ENCODE measurements around the gene MACROD2. TPM values are rescaled to one million over a fixed set of nuclear protein-coding genes. Genes with fewer than 3 reads are reported as not detected.

MACROD2 gene
- polyA plus RNA-seq, 1 donor, result 2.7 TPM

DNA sequence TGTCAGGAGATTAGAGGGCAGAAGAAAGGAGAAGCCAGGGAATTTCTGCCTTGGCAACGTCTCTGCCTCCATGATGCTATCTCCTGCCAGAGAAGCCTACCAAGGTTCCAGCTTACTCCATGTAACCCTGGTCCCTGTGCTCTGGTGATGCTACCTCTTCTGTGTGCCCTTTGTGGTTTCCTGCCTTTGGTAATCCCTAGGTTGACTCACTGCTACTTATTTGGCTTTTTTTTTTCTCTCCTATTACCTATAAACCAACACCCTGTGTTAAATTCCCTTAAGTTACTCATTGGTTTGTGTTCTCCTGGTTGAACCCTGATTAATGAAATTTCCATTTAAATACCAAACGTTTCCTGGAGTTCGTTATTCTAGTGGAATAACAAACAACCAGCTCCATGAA is 869.9 kb downstream of the MACROD2 start:
- no peak for DNase-seq (ENCODE audit: low read depth)

DNA sequence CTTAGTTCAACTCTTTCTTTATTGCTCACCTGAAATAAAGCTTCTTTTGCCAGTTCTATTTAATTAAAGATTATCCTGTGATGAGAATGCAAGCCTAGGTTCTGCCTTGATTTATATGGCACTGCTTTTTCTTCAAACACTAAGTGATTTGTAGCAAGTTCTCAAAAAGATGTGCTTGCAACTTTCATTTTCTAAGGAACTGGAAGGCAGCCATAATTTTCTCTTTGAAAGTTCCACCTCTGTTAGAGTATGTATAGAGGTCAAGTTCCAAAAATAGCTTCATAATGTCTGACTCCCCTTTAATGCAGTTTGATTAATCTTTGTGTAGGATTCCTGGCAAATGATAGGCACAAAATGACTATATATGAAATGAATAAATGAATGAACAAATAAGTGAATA is 870.4 kb downstream of the MACROD2 start:
- no peak for DNase-seq (ENCODE audit: low read depth)

DNA sequence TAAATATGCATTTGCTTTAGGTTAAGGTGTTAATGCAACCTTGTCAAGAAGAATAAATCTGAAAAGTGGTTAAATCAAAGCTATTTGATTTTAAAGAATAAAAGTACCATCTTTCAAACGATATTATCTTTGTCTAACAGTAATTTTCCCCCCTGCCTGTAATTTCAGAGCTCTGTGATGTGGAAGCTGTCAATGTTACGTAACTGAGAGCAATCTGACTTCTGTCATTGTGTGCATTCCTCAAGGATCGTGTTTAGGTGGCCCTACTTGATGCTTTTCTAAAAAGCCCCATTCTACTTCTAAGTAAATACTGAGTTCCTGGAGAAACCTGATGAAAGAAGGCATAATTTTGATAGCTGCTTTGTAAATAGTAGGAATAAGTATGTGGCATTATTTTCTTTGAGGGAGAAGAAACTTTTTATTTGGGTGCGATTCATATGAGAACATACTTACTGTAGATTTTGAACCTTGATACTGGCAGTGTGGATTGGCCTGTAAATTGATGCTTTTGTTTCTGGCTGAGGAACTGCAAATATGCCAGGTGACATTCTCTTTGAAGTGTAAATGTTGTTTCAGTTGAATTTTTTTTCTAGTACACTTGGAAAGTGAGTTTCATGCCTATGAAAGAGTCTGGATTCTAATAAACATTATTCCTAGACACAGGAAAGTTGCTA is 871.7 kb downstream of the MACROD2 start:
- no peak for DNase-seq (ENCODE audit: low read depth)

DNA sequence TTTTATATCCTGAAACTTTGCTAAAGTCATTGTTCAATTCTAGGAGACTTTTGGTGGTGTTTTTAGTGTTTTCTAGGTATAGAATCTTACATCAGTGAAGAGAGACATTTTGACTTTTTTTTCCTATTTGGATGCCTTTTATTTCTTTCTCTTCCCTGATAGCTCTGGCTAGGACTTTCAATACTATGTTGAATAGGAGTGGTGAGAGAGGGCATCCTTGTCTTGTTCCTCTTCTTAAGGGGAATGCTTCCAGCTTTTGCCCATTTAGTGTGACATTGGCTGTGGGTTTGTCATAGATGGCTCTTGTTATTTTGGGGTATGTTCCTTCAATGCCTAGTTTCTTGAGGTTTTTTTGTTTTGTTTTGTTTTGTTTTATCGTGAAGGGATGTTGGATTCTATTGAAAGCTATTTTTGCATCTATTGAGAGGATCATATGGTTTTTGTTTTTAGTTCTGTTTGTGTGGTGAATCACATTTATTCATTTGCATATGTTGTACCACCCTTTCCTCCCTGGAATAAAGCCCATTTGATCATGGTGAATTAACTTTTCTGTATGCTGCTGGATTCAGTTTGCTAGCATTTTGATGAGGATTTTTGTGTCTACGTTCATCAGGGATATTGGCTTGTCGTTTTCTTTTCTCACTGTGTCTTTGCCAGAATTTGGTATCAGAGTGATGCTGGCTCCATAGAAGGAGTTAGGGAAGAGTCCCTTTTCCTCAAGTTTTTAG is 882.1 kb downstream of the MACROD2 start:
- no peak for DNase-seq (ENCODE audit: low read depth)

DNA sequence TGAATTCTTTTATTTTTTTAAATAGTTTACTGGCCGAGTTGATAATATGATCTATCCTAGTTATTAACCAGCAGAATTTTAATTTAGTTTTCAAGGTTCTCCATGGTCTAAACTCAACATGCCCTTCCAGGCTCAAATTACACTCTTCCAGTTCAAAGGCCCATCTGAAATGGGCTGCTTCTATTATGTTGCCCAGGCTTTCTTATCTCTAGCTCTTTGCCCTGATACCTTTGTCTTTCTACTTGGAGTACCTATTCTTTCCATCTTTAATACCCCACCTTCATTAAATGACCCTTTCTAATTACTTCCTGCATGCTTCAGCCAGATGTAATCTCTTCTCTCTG is 883.3 kb downstream of the MACROD2 start:
- DNase-seq (ENCODE audit: low read depth), result no peak

DNA sequence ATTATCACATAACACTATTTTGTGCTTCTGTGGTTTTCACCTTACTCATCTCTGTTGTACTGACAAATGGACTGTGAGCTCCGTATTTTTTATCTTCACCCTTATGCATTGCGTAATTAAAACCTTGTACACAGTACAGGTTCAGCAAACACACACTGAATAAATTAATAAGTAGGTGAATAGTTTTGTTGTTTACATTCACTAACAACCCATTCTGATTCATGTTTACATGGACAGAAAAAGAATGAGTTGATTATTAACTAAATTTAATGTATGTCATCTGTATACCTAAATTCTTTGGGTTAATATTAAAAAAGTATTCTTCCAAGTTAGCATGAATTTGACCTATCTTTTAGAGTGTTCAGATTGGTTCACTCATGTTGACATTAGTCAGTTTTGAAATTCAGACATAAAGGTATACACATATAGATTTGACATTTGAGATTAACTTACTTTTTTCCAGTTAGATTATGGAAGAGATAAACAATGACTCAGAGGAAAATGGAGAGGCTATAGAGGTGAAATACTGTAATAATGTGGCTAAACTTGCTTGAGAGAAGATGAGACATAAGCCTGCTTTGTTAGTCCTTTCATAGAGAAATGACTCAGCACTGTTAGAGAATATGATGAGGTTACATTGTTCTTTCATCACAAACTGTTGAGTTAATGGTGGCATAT is 883.8 kb downstream of the MACROD2 start:
- DNase-seq (ENCODE audit: low read depth), result no peak

DNA sequence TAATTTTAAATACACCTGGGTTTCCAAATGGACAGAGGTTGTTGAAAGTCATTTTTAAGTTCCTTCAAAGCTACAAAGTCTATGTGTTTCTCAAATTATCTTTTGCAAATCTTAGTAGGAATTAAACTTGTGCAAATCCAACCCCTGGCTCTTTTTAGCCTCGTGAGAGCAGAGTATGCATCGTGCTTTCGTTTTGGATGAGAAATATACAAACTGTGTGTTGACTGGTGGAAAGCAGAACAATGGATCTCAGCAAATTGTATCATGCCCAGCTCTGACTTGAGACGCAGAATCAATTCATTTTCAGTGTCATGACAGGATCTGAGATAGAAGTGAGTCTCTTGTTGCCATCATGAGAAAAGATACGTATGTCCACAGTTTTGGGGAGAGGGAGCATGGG is 884.5 kb downstream of the MACROD2 start:
- DNase-seq (ENCODE audit: low read depth), result no peak

DNA sequence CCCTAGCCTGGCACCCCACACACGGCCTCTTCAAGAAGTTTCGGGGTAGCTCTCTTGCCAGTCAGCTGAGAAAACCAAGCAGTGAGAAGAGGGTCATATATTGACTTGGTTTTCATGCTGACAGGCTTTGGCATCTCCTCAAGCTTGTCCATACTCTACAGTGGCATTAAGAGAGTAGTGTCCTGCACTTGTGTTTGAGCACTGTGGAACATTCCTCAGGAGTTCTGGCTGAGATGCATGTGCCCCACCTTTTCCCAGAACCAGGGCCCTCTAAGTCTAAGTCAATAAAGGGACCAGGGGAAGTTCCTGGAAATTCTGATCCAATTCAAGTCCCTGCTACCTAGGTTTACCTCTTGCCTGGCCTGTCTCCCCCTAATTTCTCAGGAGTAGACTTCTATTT is 886.2 kb downstream of the MACROD2 start:
- DNase-seq (ENCODE audit: low read depth), result no peak

DNA sequence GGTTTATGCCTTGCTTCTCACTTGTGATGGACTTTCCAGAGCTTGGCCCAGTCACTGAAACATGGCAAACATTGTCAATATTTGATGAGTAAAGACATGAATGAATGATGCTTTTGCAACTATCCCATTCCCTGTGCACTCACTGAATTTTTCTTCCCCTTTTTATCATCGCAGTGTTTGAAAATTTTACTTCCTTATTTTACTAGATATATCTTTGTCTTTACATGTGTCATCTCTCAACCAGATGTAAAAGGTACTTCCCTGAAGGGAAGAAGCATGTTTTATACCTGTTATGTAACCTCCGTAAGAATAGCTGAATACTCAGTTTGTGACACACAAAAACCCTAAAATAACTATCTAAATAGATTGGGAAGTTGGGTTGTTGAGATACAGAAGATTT is 886.8 kb downstream of the MACROD2 start:
- no peak for DNase-seq (ENCODE audit: low read depth)

DNA sequence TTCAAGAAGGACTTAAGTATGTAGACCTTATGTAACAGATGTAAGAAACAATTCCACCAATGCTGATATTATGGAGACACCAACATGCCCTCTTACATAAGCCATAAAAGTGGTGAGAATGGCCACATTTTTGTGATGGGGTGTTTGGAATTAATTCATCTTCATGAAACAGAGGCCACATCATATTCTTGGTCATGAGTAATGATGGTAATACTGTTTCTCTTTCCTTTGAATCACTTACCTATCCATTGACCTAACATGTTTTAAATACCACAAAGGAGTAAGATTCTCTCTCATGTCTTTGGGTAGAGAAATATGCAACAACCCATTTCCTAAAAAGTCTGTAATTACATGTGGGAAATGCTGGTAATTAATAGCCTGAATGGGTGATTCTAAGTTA is 887.5 kb downstream of the MACROD2 start:
- no peak for DNase-seq (ENCODE audit: low read depth)

DNA sequence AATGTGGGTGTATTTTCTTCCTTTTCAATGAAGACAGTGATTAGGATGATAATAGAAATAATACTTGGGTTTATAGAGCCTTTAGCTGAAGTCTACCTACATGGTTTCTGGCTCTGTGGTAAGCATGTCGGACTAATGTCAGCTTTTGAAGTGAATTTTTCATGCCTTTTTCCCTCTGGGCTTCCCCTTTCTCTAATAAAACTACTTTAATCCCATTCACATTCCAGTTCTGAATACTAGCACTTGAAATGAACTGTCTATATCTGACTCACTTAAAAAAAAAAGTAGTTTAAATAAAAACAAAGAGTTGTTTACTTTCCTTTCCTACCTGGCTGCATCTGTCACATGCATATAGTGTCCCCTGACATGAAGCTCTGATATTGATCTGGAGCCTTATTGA is 888.0 kb downstream of the MACROD2 start:
- no peak for DNase-seq (ENCODE audit: low read depth)

DNA sequence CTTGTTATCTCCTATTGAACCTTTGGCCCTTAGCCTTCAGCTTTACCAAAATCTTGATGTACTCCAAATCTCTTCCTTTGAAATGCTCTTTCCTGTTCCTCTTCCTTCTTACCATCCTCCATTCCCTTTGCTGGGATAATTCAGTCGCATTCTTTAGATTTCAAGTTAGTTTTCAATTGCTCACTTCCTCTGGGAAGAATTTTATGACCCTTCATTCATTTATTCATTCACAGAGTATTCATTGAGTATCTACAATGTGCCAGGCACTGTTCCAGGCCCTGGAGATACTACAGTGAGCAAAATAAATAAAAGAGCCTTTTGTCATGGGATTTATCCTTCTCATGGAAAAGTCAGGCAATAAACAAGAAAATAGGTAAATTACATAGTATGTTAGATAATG is 890.3 kb downstream of the MACROD2 start:
- DNase-seq (ENCODE audit: low read depth), result no peak

DNA sequence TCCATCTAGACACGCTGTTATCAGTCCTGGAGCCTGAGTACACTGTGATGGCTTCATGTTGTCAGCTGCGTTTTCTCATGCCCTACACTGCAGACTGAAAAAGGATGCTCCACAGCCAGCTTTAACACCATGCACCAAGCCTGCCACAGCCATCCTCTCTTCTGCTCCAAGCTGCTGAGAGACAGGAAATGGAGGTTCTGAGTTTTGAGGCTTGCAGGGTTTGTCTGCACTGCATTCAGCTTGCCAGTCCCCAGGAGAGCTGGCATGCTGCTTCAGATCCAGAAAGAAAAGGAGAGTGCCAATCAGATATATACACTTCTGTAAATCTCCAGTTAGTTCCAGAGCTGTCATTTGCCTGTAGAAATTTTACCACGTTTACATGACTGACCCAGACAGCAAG is 892.8 kb downstream of the MACROD2 start:
- no peak for DNase-seq (ENCODE audit: low read depth)

DNA sequence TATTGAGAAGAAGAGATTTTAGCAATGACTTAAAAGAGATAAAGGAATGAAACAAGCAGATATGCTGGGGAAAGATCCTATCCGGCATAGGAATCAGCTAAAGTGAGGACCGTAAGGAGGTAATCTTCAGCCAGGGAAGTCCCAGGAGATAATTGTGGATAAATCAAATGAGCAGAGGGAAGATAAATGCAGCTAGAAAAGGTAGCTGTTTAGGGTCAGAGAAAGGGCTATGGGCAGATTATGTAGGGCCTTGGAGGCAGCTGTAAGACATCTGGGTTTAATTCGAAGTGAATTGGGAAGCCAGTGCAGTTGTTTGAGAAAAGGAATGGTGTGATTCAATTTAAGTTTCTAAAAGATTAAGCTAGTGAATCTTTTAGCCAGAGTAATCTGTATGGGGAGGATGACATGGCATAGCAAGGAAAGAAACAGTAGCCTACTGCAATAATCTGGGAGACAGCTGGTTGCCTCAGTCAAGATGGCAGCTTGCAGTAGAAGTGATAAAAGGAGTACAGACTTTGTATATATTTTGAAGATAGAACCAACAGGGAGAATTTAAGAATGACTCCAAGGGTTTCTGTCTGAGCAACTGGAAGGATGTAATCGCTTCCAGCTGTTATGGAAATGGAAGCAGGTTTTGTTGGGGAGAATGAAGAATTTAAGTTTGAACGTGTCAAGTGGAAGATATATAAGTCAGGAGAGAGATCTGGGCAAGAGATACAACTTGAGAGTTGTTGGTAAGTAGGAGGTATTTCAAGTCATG is 894.4 kb downstream of the MACROD2 start:
- no peak for DNase-seq (ENCODE audit: low read depth)

DNA sequence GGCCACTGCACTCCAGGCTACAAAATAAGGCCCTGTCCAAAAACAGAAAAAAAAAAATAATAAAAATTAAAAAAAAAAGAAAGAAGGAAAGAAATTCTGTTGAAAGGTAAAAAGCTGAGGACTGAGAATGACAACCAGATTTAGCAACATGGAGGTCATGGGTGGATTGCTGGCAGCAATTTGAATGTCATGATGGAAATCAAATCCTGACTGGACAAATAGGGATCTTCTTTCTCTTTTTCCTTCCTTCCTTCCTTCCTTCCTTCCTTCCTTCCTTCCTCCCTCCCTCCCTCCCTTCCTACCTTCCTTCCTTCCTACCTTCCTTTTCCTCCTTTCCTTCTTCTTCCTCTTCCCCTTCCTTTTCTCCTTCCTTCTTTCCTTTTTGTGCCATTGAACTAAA is 895.4 kb downstream of the MACROD2 start:
- no peak for DNase-seq (ENCODE audit: low read depth)

DNA sequence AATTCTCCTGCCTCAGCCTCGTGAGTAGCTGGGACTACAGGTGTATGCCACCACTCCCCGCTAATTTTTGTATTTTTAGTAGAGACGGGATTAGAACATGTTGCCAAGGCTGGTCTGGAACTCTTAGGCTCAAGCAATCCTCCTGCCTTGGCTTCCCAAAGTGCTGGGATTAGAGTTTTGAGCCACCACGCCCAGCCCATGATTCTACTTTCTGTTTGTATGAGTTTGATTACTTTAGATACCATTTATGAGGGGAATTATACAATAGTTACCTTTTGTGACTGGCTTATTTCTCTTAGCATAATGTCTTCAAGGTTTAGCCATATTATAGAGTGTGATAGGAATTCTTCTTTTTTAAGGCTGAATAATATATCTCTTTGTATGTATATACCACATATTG is 897.5 kb downstream of the MACROD2 start:
- DNase-seq (ENCODE audit: low read depth), result no peak

DNA sequence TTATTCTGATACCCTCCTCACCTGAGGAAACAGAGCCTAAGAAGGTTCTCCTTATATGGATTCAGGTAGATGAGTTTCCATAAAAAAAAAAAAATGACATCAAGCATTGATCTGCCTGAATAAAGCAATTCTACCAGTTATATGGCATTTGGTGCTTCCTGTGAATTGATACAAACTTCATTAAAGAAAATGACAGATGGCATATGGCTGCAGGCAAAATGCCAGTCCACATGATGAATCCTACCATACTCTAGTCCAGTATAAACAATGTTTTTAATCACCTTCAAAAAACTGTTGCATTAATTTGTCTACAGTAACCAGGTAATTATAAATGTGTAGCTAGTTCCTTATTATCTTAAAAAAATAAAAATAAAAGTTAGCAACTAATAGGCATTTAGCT is 901.3 kb downstream of the MACROD2 start:
- no peak for DNase-seq (ENCODE audit: low read depth)

DNA sequence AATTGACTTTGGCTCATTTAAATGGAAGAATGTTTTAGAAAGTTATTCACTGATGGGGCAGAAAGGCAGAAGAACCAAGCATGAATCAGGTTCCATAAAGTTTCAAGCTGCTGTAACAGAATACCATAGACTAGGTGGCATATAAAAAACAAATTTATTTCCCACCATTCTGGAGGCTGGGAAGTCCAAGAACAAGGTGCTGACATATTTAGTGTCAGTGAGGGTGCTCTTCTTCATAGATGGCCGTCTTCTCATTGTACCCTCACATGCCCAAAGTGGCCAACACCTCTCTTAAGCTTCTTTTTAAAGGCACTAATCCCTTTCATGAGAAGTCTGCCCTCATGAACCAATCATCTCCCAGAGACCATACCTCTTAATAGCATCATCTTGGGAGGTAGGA is 902.3 kb downstream of the MACROD2 start:
- DNase-seq (ENCODE audit: low read depth), result no peak

DNA sequence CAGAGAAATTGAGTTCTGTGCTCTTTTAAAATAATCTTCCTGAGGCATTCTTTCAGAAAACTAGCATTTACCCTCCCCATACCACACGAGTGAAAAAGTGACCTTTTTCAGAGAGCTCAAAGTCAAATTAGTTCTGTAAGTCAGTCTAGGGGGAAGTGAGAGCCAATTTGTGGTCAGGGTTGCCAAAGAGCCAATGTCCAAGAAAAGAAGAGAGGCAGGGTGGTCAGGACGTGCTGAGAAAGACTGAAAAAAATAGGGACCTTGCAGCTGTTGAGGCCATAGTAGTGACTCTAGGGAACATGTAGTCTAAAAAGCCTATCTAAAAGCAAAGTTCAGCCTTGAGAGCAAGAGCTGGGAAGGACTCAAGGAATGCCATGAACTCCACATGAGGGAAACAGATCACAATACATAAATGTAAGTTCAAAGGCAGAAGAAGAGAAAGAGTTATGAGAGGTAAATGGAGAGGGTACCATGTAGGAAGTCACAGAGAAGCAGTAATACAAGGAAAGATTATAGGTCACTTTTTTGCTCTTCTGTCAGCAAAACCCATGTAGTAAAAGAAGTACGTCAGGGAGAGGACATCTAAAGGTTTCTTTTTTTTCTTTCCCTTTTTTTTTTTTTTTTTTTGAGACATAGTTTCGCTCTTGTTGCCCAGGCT is 907.2 kb downstream of the MACROD2 start:
- no peak for DNase-seq (ENCODE audit: low read depth)

DNA sequence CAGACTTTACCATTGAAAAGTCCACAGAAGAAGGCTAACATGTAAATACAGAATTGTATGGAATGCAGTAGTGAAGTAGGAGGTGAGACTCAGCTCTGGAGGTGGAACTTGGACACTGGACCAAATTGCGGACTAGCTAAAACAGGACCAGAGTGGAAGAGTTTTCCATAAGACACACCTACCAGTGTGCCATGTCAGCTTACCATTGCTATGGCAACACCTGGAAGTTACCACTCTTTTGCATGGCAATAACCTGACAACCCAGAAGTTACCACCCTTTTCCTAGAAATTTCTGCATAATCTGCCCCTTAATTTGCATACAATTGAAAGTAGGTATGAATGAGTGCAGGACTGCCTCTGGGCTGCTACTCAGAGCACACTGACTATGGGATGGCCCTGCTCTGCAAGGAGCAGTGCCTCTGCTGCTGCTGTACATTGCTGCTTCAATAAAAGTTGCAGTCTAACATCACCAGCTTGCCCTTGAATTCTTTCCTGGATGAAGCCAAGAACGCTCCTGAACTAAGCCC is 911.7 kb downstream of the MACROD2 start:
- DNase-seq (ENCODE audit: low read depth), result no peak

DNA sequence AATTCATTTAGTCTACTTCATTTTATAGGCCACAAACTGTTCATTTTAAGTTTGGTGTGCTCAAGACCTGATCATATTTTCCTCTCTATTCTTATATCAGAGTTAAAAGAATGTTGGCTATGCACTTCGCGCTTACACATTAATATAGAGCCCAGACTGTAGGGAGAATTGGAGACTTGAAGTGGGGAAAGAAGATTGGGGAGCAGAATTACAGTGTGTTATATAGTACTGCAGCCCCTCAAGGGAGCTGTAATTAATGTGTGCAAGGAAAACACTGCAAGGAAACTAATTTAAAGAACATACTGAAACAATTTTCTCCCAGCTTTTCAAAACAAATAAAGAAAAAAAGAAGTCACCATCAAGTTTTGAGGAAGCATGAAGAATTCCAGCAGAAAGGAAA is 914.8 kb downstream of the MACROD2 start:
- no peak for DNase-seq (ENCODE audit: low read depth)
